Measurements from ENCODE around the gene C10orf53.

C10orf53 gene, protein sequence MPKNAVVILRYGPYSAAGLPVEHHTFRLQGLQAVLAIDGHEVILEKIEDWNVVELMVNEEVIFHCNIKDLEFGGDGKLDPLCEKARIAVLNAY

DNA sequence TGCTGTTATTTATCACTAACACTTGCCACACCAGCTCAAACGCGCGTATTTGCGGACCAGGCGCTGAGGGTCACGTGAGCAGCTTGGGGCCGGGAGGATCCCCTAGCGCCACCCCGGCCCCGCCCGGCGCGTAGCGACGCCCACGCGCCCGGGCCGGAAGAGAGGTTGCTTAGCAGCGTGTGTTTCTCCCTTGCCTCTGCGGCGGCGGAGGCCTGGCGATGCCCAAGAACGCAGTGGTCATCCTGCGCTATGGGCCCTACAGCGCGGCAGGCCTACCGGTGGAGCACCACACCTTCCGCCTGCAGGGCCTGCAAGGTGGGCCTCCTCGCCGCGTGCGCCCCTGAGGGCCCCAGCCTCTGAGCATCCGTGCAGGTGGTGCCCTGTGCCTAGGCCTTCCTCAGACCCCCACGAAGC, at the start of gene C10orf53:
TSS of gene C10orf53 (plus strand) at position 172 of the 414 bp plus-strand sequence. CDS start at position 219, 47 bp downstream.
- peak; percentile 3 to 18 for DNase-seq (ENCODE audit: low read depth in 2 of 2)

- no peak for DNase-seq (ENCODE audit: low read depth in 2 of 2)
Measured at GRCh38 chr10:49631975-49632374, 47.5 kb upstream of the C10orf53 start.

DNA sequence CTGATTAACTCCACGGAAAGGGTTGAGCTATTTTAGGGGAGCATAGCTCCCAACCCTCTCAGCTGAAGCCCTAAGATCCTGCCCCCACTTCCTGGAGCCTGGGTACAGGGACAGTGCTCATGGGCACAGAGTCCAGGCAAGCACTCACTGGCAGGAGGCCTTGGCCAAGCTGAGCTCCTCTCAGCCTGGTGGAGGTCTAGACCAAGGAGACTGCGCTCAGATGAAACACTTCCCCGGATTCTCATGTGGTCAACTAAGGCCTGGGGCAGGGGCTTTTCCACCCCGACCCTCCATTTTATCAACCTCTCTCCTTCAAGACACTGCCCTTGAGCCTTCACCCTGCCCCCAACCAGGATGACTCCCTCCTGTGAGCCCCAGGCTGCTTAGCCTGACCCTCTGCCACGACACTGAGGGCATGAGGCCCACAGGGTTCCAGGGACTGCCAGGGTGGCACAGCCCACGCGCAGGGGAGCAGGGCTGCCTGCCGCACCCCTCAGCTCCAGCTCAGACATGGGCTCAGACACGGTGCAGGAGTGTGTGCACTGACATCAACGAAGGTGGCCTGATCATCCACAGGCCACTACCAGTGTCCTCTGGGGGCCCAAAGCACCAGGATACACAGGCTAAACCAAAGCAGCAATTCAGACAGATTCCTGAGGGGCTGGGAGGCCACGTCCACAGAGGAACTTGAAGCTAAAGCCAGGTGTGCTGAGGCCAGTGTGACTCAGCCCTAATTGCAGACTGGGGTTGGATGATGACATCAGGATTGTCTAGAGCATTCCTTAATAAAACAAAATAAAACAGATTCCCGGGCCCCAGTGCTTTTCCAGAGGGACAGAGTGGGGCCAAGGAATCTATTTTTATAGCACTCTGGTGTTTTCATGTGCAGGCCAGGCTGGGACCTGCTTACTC, 46.8 kb upstream of the C10orf53 start:
- no peak for DNase-seq (ENCODE audit: low read depth in 2 of 2)

DNA sequence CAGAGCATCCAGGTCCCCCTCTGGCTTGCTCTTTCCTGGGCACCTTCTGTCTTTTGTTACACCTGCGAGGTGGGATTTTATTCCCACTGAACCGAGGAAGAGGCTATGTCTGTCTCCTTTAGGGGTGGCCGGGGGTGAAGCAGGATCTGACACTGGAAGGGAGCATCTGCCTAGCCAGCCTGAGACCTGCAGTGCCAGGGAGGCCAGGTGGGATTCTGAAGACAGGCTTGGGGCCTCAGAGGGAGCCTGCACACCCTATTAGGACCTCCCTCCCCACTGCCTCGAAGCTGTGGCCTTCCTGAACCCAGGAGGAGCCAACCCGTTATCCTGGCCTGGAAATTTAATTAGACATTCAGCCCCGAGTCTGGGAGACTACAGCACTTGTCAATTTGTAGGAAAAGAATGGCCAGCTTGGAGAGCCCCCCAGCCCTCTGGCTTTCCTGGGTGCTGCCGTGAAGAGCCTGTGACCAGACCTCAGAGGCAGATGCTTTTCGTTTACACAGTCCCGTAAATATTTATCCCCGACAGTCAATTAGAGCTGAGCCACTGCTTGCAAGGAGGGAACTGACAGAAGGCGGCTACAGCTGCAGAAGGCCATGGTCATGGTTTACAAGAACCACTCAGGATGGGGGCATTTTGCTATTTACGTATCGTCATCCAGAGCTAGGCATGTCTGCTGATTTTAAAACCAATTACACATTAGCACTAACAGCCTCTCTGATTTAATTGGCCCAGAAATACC, 46.0 kb upstream of the C10orf53 start:
- DNase-seq (ENCODE audit: low read depth in 2 of 2): no peak

DNA sequence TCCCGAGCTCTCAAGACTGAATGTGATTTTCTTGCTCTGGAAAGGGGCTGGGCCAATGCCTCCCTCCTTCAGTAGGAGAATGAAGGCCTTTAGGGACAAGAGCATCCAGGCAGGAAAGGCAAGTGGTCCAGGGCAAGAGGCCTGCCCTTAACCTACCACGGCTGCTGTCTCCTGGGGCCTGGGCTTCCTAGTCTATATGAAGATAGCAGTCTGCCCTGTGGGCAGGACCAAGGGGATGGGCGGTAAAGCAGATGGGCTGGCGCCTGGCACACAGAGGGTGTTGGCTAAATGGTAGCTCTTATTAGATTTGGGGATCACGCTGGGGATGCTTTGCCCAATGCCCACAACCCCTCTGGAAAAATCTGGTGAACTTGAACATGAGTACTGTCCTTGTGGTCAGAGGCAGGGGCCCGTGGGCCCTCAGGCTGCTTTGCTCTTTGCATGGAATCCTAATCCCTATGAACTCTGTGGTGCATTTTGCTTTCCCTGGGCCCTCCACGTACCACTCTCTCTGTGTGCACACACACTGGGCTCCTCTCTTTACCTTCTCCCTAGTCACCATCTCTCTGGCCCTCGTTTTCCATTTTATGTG, 45.3 kb upstream of the C10orf53 start:
- no peak for DNase-seq (ENCODE audit: low read depth in 2 of 2)

DNA sequence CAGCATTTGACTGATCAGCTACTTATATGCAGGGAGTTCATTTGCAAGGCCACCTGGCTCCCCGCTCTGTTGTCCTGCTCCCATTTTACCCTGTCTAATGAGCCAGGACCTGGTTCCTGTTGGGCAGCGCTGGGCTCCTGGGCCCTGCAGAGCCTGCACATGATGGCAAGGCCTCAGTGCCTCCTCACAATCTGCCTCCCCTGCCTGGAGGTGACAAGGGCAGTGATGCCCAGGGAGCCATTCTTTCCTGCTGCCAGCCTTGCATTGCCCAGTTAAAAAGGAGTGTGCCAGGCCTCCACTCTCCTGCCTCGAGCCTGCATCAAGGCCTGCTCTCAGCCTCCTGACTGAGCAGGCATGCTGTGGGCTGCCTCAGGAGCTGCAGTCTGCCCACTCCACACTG, 37.1 kb upstream of the C10orf53 start:
- DNase-seq (ENCODE audit: low read depth in 2 of 2): no peak

- no peak for DNase-seq (ENCODE audit: low read depth in 2 of 2)
Measured at GRCh38 chr10:49643241-49644034, 36.0 kb upstream of the C10orf53 start.

DNA sequence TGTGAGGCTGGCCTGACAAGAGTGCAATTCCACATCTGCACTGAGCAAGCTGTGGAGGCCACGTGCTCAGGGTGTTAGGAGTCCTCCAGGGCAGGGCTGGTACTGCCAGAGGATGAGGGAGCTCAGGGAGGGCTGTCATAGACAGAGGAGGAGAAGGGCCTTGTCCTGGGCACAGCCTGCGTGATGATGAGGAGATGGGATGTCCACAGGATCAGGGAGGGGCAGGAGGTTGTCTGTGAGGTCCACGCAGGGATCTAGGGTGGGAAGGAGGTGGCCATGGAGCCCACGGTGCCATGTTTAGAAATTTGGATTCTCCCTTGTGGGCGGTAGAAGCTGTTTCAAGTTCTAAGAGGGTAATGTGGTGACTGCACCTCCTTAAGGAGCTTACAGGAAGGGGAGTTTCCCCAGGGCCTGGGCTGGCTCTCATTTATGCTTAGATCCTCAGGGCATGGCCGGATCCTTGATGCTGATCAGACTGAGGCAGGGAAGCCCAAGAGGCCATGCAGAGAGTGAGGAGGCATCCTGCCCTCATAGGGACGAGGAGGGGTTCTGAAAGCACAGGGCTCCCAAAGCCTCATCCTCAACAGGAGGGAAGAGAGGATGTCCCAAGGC, 35.3 kb upstream of the C10orf53 start:
- DNase-seq (ENCODE audit: low read depth in 2 of 2): no peak

GRCh38 chr10:49645417-49645816, 34.0 kb upstream of the C10orf53 start:
- DNase-seq (ENCODE audit: low read depth in 2 of 2): no peak

DNA sequence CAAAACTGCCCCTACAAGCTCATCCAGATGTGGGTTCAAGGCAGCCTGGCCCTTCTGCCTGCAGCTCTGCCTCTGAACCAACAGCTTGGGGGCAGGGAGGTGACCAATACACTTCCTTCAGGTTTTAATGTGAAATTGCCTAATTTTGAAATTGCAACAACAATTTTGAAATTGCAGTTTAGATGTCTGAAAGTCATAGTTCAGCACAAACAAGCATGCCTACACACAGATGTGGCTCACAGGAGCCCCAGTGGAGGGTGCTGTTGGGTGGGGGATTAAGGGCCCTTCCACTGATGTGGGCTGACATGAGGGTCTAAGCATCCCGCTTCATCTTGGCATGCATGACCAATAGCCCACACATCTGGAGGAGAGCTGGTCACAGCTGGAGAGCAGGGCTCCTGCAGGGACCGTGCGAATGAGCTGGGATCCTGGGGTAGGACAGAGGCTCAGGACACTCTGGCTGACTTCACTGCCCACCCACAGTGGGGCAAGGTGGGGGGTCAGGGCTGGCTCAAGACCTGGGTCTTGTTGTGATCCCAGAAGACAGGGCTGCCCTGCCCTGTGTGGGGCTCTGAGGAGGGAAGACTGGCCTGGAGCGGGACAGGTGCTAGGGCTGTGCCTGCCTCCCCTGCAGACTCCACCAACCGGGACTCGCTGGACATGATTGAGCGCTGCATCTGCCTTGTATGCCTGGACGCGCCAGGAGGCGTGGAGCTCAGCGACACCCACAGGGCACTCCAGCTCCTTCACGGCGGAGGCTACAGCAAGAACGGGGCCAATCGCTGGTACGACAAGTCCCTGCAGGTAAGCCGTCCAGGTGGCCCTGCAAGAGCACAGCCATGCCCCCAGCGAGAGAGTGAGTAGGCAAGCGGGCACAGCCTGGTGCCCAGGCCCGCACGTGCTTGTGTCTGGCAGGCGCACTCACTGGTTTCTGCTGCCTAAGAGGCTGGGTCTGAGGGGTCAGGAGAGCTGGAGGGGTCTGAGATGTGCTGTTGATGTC, 33.3 kb upstream of the C10orf53 start:
- no peak for DNase-seq (ENCODE audit: low read depth in 2 of 2)

GRCh38 chr10:49647554-49647953, 31.9 kb upstream of the C10orf53 start:
- no peak for DNase-seq (ENCODE audit: low read depth in 2 of 2)

- DNase-seq (ENCODE audit: low read depth in 2 of 2): no peak
Measured at GRCh38 chr10:49647985-49648795, 31.3 kb upstream of the C10orf53 start.

DNA sequence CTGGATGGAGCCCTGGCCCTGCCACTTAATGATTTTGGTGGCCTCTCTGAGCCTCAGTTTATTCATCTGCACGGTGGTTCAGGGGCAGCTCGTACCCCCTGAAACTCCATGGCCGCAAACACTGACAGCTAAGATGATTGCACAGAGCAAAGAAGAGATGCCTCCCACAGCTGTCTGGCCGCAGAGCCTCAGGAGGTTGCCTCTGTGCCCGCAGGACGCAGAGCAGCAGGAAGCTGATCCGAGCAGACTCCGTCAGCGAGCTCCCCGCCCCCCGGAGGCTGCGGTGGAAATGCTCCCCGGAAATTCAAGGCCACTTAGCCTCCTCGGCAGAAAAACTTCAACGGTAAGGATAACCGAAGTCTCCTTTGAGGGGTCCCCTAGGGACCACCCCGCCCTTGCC, 30.2 kb upstream of the C10orf53 start:
- peak; percentile 12 to 20 for DNase-seq (ENCODE audit: low read depth in 2 of 2)

DNA sequence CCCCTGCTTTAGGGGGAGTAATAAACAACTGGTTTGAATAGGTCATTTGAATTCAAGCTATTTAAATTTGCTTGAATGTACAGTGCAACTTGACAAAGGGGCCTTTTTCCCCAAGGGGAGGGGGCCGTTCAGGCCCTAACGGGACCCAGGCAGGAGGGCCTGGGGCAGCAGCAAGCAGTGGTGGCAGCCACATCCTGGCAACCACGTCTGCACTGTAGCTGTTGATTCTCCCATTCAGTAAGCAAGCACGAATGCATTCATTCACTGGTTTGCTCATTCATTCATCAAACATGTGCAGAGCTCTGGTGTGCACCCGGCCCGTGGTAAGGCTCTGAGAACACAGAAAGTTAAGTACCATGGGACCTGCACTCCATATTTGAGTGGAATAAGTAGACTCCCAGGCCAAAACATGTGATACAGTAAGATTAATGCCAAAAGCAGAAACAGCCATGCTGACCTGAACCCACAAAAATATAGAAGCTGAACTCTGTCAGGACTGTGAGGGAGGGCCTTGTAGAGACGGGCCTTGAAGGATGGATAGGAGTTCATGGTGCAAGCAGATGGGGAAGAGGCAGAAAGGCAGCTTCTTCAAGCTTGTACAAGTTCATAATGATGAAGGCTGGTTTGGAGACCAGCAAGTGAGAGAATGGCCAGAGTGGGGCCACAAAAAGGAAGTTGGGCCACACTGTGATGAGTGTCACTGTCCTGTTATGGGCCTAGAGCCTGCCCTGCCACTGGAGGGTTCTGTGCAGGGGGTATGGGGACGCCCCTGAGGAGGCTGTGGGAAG, 29.3 kb upstream of the C10orf53 start:
- no peak for DNase-seq (ENCODE audit: low read depth in 2 of 2)

DNA sequence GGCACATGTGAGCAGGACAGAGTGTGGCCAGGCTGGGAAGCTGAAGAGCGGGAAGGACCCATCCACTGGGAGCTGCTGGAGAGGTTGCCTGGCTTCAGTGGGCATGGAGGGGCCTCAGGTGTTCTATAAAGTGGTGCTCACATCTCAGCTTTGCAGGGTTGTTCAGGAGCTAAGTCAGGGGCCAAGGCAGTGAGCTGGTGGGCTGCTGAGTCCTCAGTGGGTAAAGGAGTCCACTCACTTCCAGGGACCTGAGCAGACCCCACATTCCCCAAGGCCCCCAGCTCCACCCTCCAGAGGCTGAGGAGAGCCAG, 28.8 kb upstream of the C10orf53 start:
- DNase-seq (ENCODE audit: low read depth in 2 of 2): no peak

DNA sequence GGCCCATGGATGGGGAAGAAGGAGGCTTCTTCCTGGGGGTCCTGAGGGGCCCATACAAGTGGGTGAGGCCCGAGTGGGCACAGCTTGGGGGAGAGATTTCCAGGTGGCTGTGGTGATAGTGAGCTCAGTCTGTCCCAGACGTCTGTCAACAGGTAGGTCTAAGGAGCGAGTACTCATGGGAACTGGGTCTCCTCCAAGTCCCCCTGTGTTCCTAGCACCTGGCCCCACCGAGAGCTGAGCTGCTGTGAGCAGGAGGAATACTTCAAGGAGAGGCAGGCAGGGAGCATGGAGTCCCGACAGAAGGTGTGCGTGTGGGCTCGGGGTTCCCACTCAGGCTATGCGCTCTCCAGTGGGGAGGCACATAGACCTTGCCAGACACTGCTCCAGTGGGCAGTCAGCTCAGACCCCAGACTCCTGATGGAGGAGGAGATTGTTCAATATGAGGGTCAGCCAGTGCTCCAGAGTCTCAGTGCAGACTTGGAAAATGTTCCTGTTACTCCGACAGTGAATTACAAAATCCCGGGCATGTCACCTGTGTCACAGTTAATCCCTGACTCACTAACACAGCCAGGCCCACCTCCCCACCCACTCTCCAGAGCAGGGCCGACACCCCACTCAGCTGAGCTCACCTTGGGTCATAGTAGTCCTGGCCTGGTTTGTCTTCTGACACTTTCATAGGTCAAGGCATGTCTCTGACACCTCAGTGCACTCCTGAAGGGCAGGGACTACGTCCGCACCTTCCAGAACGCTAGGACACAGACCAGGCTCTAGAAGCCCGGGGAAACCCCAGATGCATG, 28.2 kb upstream of the C10orf53 start:
- DNase-seq (ENCODE audit: low read depth in 2 of 2): no peak

DNA sequence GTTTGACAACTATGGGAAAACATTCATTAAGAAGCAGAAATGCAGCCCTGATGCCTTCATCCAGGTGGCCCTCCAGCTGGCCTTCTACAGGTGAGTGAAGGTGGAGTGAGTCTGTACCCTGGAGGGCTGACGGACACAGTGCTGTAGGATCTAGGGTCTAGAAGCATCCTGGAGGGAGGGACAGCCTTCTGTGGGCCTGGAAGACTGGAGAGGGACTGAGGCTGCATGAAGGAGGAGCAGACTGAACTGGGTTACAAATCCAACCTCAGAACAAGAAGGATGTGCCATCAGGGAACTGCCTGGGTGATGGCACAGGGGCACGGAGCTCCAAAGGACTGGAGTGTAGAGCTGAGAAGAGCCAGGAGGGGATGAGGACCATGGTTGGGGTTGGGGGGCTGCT, 27.5 kb upstream of the C10orf53 start:
- DNase-seq (ENCODE audit: low read depth in 2 of 2): no peak
